Measurements from ENCODE around the gene RNF141. TPM values are rescaled to one million over a fixed set of nuclear protein-coding genes. Genes with fewer than 3 reads are reported as not detected.

The RNF141 gene
- total RNA-seq, 1 donor from 2014 or later, result 31.2 TPM

GRCh38 chr11:10566257-10566957, 25.4 kb upstream of the RNF141 start:
- Histone ChIP-seq H3K9ac (ENCODE audit: low read length) (no peak overlapping the region), H3K4me1 (ENCODE audit: insufficient read depth, low read length) (peaks cover 8% of the 10 kb centered on the region), H3K27me3 (ENCODE audit: insufficient read depth, low read length) (no peaks in the 10 kb centered on the region), H4K20me1 (ENCODE audit: insufficient read depth, low read length) (no peaks in the 10 kb centered on the region), H2AFZ (ENCODE audit: low read depth, low read length) (no peak overlapping the region), H3K4me2 (ENCODE audit: low read length) (no peak overlapping the region), H3K27ac (ENCODE audit: low read depth, low read length) (no peak overlapping the region), H3K36me3 (ENCODE audit: insufficient read depth, low read length) (no peaks in the 10 kb centered on the region), H3K4me3 (ENCODE audit: insufficient read depth, low read depth, low read length) (no peak overlapping the region), H3K9me3 (ENCODE audit: insufficient read depth, low read depth, low read length) (no peaks in the 10 kb centered on the region), H3K79me2 (ENCODE audit: insufficient read depth, low read length) (no peaks in the 10 kb centered on the region)
- Mint-ChIP-seq H3K4me3 (ENCODE audit: unreplicated experiment) (no peak overlapping the region), H3K27me3 (ENCODE audit: low read depth, unreplicated experiment) (peaks cover 3% of the 10 kb centered on the region), H3K4me1 (ENCODE audit: low read depth, unreplicated experiment) (peaks cover 3% of the 10 kb centered on the region), H3K27ac (ENCODE audit: unreplicated experiment) (no peak overlapping the region), H3K9me3 (ENCODE audit: unreplicated experiment) (no peaks in the 10 kb centered on the region), H3K36me3 (ENCODE audit: low read depth, unreplicated experiment) (no peaks in the 10 kb centered on the region)
- TF ChIP-seq CTCF (IDR thresholded peaks at IDR 0.05; ENCODE audit: insufficient read depth, low read depth, low read length) (no peak), EZH2 (IDR thresholded peaks at IDR 0.05; ENCODE audit: insufficient read depth, low read length) (no peak)
- DNase-seq (ENCODE audit: low read depth) (no peak), FAIRE-seq (no peak)

- DNase-seq (ENCODE audit: low read depth) (no peak), FAIRE-seq (no peak)
- no peaks in the 10 kb centered on the region for H3K36me3 ChIP-seq (ENCODE audit: insufficient read depth, low read length)
- no peaks in the 10 kb centered on the region for H3K9me3 ChIP-seq (ENCODE audit: insufficient read depth, low read depth, low read length)
- H3K4me3 ChIP-seq (ENCODE audit: insufficient read depth, low read depth, low read length), result no peak overlapping the region
- no peaks in the 10 kb centered on the region for H3K27me3 ChIP-seq (ENCODE audit: insufficient read depth, low read length)
- H3K4me2 ChIP-seq (ENCODE audit: low read length), result no peak overlapping the region
- peaks cover 8% of the 10 kb centered on the region for H3K4me1 Mint-ChIP-seq (ENCODE audit: low read depth, unreplicated experiment)
- no peak overlapping the region for H2AFZ ChIP-seq (ENCODE audit: low read depth, low read length)
- no peaks in the 10 kb centered on the region for H3K9me3 Mint-ChIP-seq (ENCODE audit: unreplicated experiment)
- no peaks in the 10 kb centered on the region for H4K20me1 ChIP-seq (ENCODE audit: insufficient read depth, low read length)
- H3K36me3 Mint-ChIP-seq (ENCODE audit: low read depth, unreplicated experiment), result no peaks in the 10 kb centered on the region
- peaks cover 3% of the 10 kb centered on the region for H3K27me3 Mint-ChIP-seq (ENCODE audit: low read depth, unreplicated experiment)
- no peak overlapping the region for H3K9ac ChIP-seq (ENCODE audit: low read length)
- no peak overlapping the region for H3K27ac ChIP-seq (ENCODE audit: low read depth, low read length)
- no peaks in the 10 kb centered on the region for H3K79me2 ChIP-seq (ENCODE audit: insufficient read depth, low read length)
- H3K4me3 Mint-ChIP-seq (ENCODE audit: unreplicated experiment), result no peak overlapping the region
- H3K4me1 ChIP-seq (ENCODE audit: insufficient read depth, low read length), result peaks cover 8% of the 10 kb centered on the region
- no peak overlapping the region for H3K27ac Mint-ChIP-seq (ENCODE audit: unreplicated experiment)
- TF ChIP-seq EZH2 (IDR thresholded peaks at IDR 0.05; ENCODE audit: insufficient read depth, low read length), result no peak
- no peak for TF ChIP-seq CTCF (IDR thresholded peaks at IDR 0.05; ENCODE audit: insufficient read depth, low read depth, low read length)
Measured at GRCh38 chr11:10565493-10565892, 24.5 kb upstream of the RNF141 start.

- DNase-seq (ENCODE audit: low read depth), result no peak
- Mint-ChIP-seq H3K36me3 (ENCODE audit: low read depth, unreplicated experiment) (no peaks in the 10 kb centered on the region), H3K9me3 (ENCODE audit: unreplicated experiment) (no peaks in the 10 kb centered on the region), H3K4me3 (ENCODE audit: unreplicated experiment) (no peak overlapping the region), H3K27me3 (ENCODE audit: low read depth, unreplicated experiment) (peaks cover 3% of the 10 kb centered on the region), H3K27ac (ENCODE audit: unreplicated experiment) (no peak overlapping the region), H3K4me1 (ENCODE audit: low read depth, unreplicated experiment) (peaks cover 7% of the 10 kb centered on the region)
- Histone ChIP-seq H3K4me3 (ENCODE audit: insufficient read depth, low read depth, low read length) (no peak overlapping the region), H3K4me2 (ENCODE audit: low read length) (no peak overlapping the region), H4K20me1 (ENCODE audit: insufficient read depth, low read length) (no peaks in the 10 kb centered on the region), H3K27ac (ENCODE audit: low read depth, low read length) (no peak overlapping the region), H3K9ac (ENCODE audit: low read length) (no peak overlapping the region), H3K4me1 (ENCODE audit: insufficient read depth, low read length) (peaks cover 8% of the 10 kb centered on the region), H3K36me3 (ENCODE audit: insufficient read depth, low read length) (no peaks in the 10 kb centered on the region), H3K9me3 (ENCODE audit: insufficient read depth, low read depth, low read length) (no peaks in the 10 kb centered on the region), H3K27me3 (ENCODE audit: insufficient read depth, low read length) (no peaks in the 10 kb centered on the region), H3K79me2 (ENCODE audit: insufficient read depth, low read length) (no peaks in the 10 kb centered on the region), H2AFZ (ENCODE audit: low read depth, low read length) (no peak overlapping the region)
- TF ChIP-seq EZH2 (IDR thresholded peaks at IDR 0.05; ENCODE audit: insufficient read depth, low read length), result no peak
- TF ChIP-seq CTCF (IDR thresholded peaks at IDR 0.05; ENCODE audit: insufficient read depth, low read depth, low read length), result no peak
- no peak for FAIRE-seq
Measured at GRCh38 chr11:10564696-10565318, 23.8 kb upstream of the RNF141 start.
